OCI-LY1 (cell line): ENCODE data around the gene TK2.
A peak's percentile ranks its signal among the peaks of the same experiment; 100 is the strongest.

Experiments
- H2AFZ ChIP-seq: fragments of 200-600 bp; sonication (generic), shearing (Covaris generic); 2 replicates; pipeline ENCODE4 v1.6.0; 2014; ENCODE audit warnings: antibody characterized with exemption, mild to moderate bottlenecking, low read length
- H3F3A ChIP-seq: fragments of 200-600 bp; sonication (generic), shearing (Covaris generic); 2 replicates; pipeline ENCODE4 v1.6.0; 2014; ENCODE audit warnings: mild to moderate bottlenecking, antibody characterized with exemption, low read length, moderate library complexity; ENCODE audit not compliant: insufficient read depth
- H3K27ac ChIP-seq: fragments of 200-600 bp; sonication (generic); 2 replicates; pipeline ENCODE4 v1.5.1; 2014; ENCODE audit warnings: low read length, mixed run types, mild to moderate bottlenecking, low read depth; ENCODE audit not compliant: poor library complexity, severe bottlenecking
- H3K27me3 ChIP-seq: fragments of 200-600 bp; sonication (generic); 2 replicates; pipeline ENCODE4 v1.6.0; 2014; ENCODE audit warnings: antibody characterized with exemption, mild to moderate bottlenecking, low read length, moderate library complexity; ENCODE audit not compliant: insufficient read depth
- H3K36me3 ChIP-seq: fragments of 200-600 bp; sonication (generic); 2 replicates; pipeline ENCODE4 v1.6.1; 2014; ENCODE audit warnings: mild to moderate bottlenecking, antibody characterized with exemption, low read length, moderate library complexity, mixed read lengths; ENCODE audit not compliant: insufficient read depth
- H3K4me1 ChIP-seq: fragments of 200-600 bp; sonication (generic); 2 replicates; pipeline ENCODE4 v1.5.1; 2014; ENCODE audit warnings: mild to moderate bottlenecking, low read length, moderate library complexity; ENCODE audit not compliant: insufficient read depth, severe bottlenecking
- H3K4me2 ChIP-seq: fragments of 200-600 bp; sonication (generic), shearing (Covaris generic); 2 replicates; pipeline ENCODE4 v1.6.1; 2014; ENCODE audit warnings: low read length
- H3K4me3 ChIP-seq: fragments of 200-600 bp; sonication (generic); 2 replicates; pipeline ENCODE4 v1.5.1; 2014; ENCODE audit warnings: low read length, low read depth, mild to moderate bottlenecking, mixed read lengths; ENCODE audit not compliant: poor library complexity, severe bottlenecking
- H3K79me2 ChIP-seq: fragments of 200-600 bp; shearing (Covaris generic); 2 replicates; pipeline ENCODE4 v1.6.1; 2016; ENCODE audit warnings: mixed run types, low read length, mixed read lengths; ENCODE audit not compliant: insufficient read depth
- H3K9ac ChIP-seq: fragments of 200-600 bp; sonication (generic), shearing (Covaris generic); 2 replicates; pipeline ENCODE4 v1.6.1; 2014; ENCODE audit warnings: mild to moderate bottlenecking, low read length, mixed read lengths
- H3K9me2 ChIP-seq: fragments of 200-600 bp; sonication (generic), shearing (Covaris generic); 2 replicates; pipeline ENCODE4 v1.6.1; 2014; ENCODE audit warnings: low read depth, mild to moderate bottlenecking, low read length, mixed read lengths
- H3K9me3 ChIP-seq: fragments of 200-600 bp; shearing (Covaris generic); 2 replicates; pipeline ENCODE4 v1.6.1; 2014; ENCODE audit warnings: low read length, mixed read lengths
- H4K20me1 ChIP-seq: fragments of 200-600 bp; sonication (generic), shearing (Covaris generic); 2 replicates; pipeline ENCODE4 v1.6.0; 2016; ENCODE audit warnings: mild to moderate bottlenecking, low read length; ENCODE audit not compliant: insufficient read depth
- EZH2 ChIP-seq: fragments of 200-600 bp; sonication (generic), shearing (Covaris generic); IDR thresholded peaks from 2 replicates; pipeline ENCODE4 v1.8.0; 2017; ENCODE audit warnings: borderline replicate concordance, mixed run types, mild to moderate bottlenecking, antibody characterized with exemption, low read length, moderate library complexity, mixed read lengths
- TF ChIP-seq, protein P1 (sequence below): fragments of 200-600 bp; sonication (generic), shearing (Covaris generic); IDR thresholded peaks from 2 replicates; pipeline ENCODE4 v1.5.1; 2017; ENCODE audit warnings: mild to moderate bottlenecking, antibody characterized with exemption, low read length, moderate library complexity, mixed read lengths

TK2 gene

DNA sequence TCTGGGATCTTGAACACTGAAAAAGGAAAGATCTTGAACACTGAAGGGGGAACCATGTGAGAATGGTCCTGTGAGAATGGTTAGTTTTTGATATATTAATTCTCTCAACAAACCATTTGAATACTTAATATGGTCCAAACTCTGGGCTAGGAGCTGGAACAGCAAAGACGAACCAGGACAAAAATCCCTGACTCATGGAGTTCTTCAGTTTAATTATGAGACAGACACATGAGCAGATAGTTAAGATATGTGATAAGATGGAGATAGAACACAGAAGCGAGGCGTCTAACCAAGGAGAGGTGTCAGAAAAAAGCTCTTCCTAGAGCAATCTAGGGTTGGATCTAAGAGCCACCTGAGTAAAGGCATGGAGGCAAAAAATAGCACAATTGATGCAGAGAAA lies 4.1 kb upstream of the TK2 start:
- H4K20me1 ChIP-seq: no peaks in the 10 kb centered on the region
- no peaks in the 10 kb centered on the region for H3K27me3 ChIP-seq
- peak overlapping the region; percentile 81; the same call in 1 of the 2 replicates for H3K9ac ChIP-seq
- H3F3A ChIP-seq: no peaks in the 10 kb centered on the region; the same call in 1 of the 2 replicates
- peaks cover 29% of the 10 kb centered on the region; the same call in 1 of the 2 replicates for H3K36me3 ChIP-seq
- peaks cover 64% of the 10 kb centered on the region for H3K4me1 ChIP-seq
- TF ChIP-seq EZH2: no peak
- TF ChIP-seq, protein P1, sequence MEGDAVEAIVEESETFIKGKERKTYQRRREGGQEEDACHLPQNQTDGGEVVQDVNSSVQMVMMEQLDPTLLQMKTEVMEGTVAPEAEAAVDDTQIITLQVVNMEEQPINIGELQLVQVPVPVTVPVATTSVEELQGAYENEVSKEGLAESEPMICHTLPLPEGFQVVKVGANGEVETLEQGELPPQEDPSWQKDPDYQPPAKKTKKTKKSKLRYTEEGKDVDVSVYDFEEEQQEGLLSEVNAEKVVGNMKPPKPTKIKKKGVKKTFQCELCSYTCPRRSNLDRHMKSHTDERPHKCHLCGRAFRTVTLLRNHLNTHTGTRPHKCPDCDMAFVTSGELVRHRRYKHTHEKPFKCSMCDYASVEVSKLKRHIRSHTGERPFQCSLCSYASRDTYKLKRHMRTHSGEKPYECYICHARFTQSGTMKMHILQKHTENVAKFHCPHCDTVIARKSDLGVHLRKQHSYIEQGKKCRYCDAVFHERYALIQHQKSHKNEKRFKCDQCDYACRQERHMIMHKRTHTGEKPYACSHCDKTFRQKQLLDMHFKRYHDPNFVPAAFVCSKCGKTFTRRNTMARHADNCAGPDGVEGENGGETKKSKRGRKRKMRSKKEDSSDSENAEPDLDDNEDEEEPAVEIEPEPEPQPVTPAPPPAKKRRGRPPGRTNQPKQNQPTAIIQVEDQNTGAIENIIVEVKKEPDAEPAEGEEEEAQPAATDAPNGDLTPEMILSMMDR: no peak
- no peak overlapping the region for H3K27ac ChIP-seq
- peak overlapping the region; percentile 65 for H3K4me3 ChIP-seq
- no peak overlapping the region for H2AFZ ChIP-seq
- H3K79me2 ChIP-seq: peaks cover 25% of the 10 kb centered on the region
- no peaks in the 10 kb centered on the region for H3K9me3 ChIP-seq
- no peaks in the 10 kb centered on the region for H3K9me2 ChIP-seq
- peak overlapping the region; percentile 82 for H3K4me2 ChIP-seq

- peak overlapping the region; percentile 85 for H3K27ac ChIP-seq
- H3K4me1 ChIP-seq: peaks cover 69% of the 10 kb centered on the region
- H3K9me2 ChIP-seq: no peaks in the 10 kb centered on the region
- H3K9me3 ChIP-seq: no peaks in the 10 kb centered on the region
- H3K9ac ChIP-seq: peak overlapping the region; percentile 81
- H2AFZ ChIP-seq: no peak overlapping the region
- no peaks in the 10 kb centered on the region for H4K20me1 ChIP-seq
- H3K36me3 ChIP-seq: peaks cover 21% of the 10 kb centered on the region; the same call in 1 of the 2 replicates
- H3K27me3 ChIP-seq: no peaks in the 10 kb centered on the region
- H3K4me2 ChIP-seq: peak overlapping the region; percentile 82
- no peaks in the 10 kb centered on the region; the same call in 1 of the 2 replicates for H3F3A ChIP-seq
- peaks cover 25% of the 10 kb centered on the region for H3K79me2 ChIP-seq
- H3K4me3 ChIP-seq: peak overlapping the region; percentile 65
- TF ChIP-seq, protein P1: no peak
- no peak for TF ChIP-seq EZH2
These were observed 3.3 kb upstream of the TK2 start for GRCh38 chr16:66553223-66553622.

DNA sequence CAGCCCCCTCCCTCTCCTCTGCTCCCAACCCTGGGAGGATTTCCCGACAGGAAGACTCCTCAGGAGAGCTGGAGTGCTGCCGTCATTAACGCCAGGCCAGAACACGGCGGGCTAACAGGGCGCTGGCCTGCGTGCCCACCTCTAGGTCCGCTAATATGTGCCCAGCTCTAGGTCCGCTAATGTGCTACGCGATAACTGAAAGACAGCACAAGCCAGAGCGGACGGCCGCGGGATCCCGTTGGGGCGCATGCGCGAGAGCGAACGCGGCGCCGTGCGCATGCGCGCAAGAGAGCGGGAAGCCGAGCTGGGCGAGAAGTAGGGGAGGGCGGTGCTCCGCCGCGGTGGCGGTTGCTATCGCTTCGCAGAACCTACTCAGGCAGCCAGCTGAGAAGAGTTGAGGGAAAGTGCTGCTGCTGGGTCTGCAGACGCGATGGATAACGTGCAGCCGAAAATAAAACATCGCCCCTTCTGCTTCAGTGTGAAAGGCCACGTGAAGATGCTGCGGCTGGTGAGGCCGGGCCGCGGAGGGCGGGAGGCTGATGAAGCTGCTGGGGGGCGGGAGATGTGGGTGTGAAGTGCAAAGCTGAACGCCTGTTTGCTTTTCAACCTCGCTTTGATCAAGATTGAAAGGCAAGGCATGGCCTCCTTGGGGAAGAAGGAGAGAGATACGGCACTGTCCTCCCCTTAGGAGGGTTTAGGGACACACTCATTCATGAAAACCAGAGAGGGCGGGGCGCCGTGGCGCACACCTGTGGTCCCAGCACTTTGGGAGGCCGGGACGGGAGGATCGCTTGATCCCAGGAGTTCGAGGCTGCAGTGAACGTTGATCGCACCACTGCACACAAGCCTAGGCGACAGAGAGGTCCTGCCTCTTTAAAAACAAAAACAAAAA lies 2.6 kb upstream of the TK2 start, which contains the start of gene CKLF:
Gene CKLF, plus strand, starts transcription at position 291 of the 892 bp plus-strand sequence. Its CDS starts 140 bp downstream, at position 431.
- no peaks in the 10 kb centered on the region for H3K9me3 ChIP-seq
- H3K27me3 ChIP-seq: no peaks in the 10 kb centered on the region
- H3K4me3 ChIP-seq: peak within 1 kb of the TSS; percentile 65
- peak within 1 kb of the TSS; percentile 85 for H3K27ac ChIP-seq
- H2AFZ ChIP-seq: no peak within 1 kb of the TSS
- H3K4me1 ChIP-seq: peaks cover 71% of the 10 kb centered on the region
- H3K9me2 ChIP-seq: no peaks in the 10 kb centered on the region
- H3K36me3 ChIP-seq: peaks cover 14% of the 10 kb centered on the region; the same call in 1 of the 2 replicates
- H3K4me2 ChIP-seq: peak within 1 kb of the TSS; percentile 82
- no peaks in the 10 kb centered on the region for H4K20me1 ChIP-seq
- H3K79me2 ChIP-seq: peaks cover 25% of the 10 kb centered on the region
- H3F3A ChIP-seq: no peaks in the 10 kb centered on the region; the same call in 1 of the 2 replicates
- H3K9ac ChIP-seq: peak within 1 kb of the TSS; percentile 81
- TF ChIP-seq, protein P1: no peak
- TF ChIP-seq EZH2: no peak
